Colon (tissue), 2 donors: ENCODE data around the gene ZNF57.
"Not testable (repeated sequence)": the region's sequence is repeated elsewhere in the genome, so short reads cannot be mapped to it uniquely, and the experiment has no call there.

Experiments
- FAIRE-seq: peaks from 2 replicates; lab custom pipeline; 2012; peaks lifted over from hg19 to GRCh38; lab: Jason Lieb, UNC
- donor health status: control.
- donor health status: control.

The ZNF57 gene

GRCh38 chr19:2896694-2897093, 4.0 kb upstream of the ZNF57 start:
- FAIRE-seq: no peak

- no peak for FAIRE-seq
Measured at GRCh38 chr19:2902590-2903218, 2.0 kb downstream of the ZNF57 start.

GRCh38 chr19:2903326-2903725, 2.6 kb downstream of the ZNF57 start:
- not testable (repeated sequence) for FAIRE-seq

- no peak for FAIRE-seq
Measured at GRCh38 chr19:2905918-2906519, 5.3 kb downstream of the ZNF57 start.

GRCh38 chr19:2906631-2907195, 6.0 kb downstream of the ZNF57 start:
- no peak for FAIRE-seq

GRCh38 chr19:2912306-2912705, 11.6 kb downstream of the ZNF57 start:
- FAIRE-seq: no peak

- no peak for FAIRE-seq
Measured at GRCh38 chr19:2917275-2918184, 16.8 kb downstream of the ZNF57 start.

GRCh38 chr19:2922987-2923386, 22.3 kb downstream of the ZNF57 start:
- FAIRE-seq: no peak

GRCh38 chr19:2923510-2923909, 22.8 kb downstream of the ZNF57 start:
- FAIRE-seq: no peak

GRCh38 chr19:2926341-2927031, 25.8 kb downstream of the ZNF57 start:
- no peak for FAIRE-seq

GRCh38 chr19:2927032-2927430, 26.3 kb downstream of the ZNF57 start:
- FAIRE-seq: no peak

GRCh38 chr19:2933490-2933910, 32.8 kb downstream of the ZNF57 start:
- FAIRE-seq: no peak

GRCh38 chr19:2935863-2936262, 35.1 kb downstream of the ZNF57 start:
- FAIRE-seq: not testable (repeated sequence)

- no peak for FAIRE-seq
Measured at GRCh38 chr19:2942928-2943640, 42.4 kb downstream of the ZNF57 start.

GRCh38 chr19:2944403-2944774, 43.7 kb downstream of the ZNF57 start:
- no peak for FAIRE-seq

GRCh38 chr19:2944775-2945574, 44.2 kb downstream of the ZNF57 start, which contains the start of gene ZNF77:
TSS of gene ZNF77 (minus strand) at chr19:2944971. CDS start at chr19:2944840, 131 bp downstream.
- peak; percentile 66 for FAIRE-seq

GRCh38 chr19:2945575-2946184, 45.0 kb downstream of the ZNF57 start:
- FAIRE-seq: no peak

- no peak for FAIRE-seq
Measured at GRCh38 chr19:2949939-2950285, 49.2 kb downstream of the ZNF57 start.

GRCh38 chr19:2950286-2951124, 49.8 kb downstream of the ZNF57 start:
- FAIRE-seq: peak; percentile 95
